LNCaP clone FGC (cell line): ENCODE data around the gene WDR41.

Source experiments
- DNase-seq: peaks from one replicate; pipeline ENCODE4 v3.0.0-alpha.2; 2011; ENCODE audit warnings: low read depth
- H3K4me3 ChIP-seq: 2 replicates; pipeline ENCODE4 v1.5.1; 2011; ENCODE audit warnings: mild to moderate bottlenecking, low read depth, low read length, control low read depth
- TF ChIP-seq, protein P1 (sequence below): IDR thresholded peaks from 2 replicates; pipeline ENCODE4 v1.5.1; 2012; ENCODE audit warnings: mild to moderate bottlenecking; ENCODE audit not compliant: control insufficient read depth, insufficient read depth; ENCODE audit errors: extremely low read depth

Gene WDR41

DNA sequence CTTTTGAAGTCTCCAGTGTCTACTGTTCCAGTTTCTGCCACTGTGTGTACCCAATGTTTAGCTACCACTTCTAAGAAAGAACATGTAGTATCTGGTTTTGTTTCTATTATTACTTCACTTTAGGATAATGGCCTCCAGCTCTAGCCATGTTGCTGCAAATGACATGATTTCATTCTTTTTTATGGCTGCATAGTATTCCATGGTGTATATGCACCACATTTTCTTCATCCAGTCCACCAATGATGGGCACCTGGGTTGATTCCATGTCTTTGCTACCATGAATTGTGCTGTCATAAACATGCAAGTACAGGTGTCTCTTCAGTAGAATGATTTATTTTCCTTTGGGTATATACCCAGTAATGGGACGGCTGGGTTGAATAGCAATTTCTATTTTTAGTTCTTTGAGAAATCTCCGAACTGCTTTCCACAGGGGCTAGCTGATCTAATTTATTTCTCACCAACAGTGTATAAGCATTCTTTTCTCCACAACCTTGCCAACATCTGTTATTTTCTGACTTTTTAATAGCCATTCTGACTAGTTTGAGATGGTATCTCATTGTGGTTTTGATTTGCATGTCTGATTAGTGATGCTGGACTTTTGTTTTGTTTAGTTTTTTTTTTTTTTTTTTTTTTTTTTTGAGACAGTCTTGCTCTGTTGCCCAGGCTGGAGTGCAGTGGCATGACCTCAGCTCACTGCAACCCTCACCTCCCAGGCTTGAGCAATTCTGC is 68.9 kb downstream of the WDR41 start:
- H3K4me3 ChIP-seq, result no peak overlapping the region
- no peak for DNase-seq
- TF ChIP-seq, protein P1, sequence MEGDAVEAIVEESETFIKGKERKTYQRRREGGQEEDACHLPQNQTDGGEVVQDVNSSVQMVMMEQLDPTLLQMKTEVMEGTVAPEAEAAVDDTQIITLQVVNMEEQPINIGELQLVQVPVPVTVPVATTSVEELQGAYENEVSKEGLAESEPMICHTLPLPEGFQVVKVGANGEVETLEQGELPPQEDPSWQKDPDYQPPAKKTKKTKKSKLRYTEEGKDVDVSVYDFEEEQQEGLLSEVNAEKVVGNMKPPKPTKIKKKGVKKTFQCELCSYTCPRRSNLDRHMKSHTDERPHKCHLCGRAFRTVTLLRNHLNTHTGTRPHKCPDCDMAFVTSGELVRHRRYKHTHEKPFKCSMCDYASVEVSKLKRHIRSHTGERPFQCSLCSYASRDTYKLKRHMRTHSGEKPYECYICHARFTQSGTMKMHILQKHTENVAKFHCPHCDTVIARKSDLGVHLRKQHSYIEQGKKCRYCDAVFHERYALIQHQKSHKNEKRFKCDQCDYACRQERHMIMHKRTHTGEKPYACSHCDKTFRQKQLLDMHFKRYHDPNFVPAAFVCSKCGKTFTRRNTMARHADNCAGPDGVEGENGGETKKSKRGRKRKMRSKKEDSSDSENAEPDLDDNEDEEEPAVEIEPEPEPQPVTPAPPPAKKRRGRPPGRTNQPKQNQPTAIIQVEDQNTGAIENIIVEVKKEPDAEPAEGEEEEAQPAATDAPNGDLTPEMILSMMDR, result no peak

DNA sequence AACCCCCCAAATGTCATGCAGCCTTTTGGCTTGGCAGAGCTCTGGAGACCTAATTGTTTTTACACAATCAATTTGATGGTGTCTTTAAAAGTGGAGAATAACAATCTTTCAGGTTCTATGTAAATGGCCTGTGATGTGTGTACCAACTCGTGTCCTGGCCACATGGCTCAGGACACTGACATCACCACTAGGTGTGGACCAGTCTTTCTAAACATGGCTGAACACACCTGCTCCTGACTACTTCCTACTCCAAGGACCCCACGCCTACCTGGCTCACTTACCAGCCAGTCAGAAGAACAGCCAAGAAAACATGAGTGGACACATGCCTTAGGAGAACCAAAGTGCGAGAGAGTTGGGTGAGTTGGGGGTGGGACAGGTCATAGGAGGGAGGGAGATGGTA is 71.2 kb downstream of the WDR41 start:
- TF ChIP-seq, protein P1, result no peak
- no peak for DNase-seq
- no peak overlapping the region for H3K4me3 ChIP-seq

DNA sequence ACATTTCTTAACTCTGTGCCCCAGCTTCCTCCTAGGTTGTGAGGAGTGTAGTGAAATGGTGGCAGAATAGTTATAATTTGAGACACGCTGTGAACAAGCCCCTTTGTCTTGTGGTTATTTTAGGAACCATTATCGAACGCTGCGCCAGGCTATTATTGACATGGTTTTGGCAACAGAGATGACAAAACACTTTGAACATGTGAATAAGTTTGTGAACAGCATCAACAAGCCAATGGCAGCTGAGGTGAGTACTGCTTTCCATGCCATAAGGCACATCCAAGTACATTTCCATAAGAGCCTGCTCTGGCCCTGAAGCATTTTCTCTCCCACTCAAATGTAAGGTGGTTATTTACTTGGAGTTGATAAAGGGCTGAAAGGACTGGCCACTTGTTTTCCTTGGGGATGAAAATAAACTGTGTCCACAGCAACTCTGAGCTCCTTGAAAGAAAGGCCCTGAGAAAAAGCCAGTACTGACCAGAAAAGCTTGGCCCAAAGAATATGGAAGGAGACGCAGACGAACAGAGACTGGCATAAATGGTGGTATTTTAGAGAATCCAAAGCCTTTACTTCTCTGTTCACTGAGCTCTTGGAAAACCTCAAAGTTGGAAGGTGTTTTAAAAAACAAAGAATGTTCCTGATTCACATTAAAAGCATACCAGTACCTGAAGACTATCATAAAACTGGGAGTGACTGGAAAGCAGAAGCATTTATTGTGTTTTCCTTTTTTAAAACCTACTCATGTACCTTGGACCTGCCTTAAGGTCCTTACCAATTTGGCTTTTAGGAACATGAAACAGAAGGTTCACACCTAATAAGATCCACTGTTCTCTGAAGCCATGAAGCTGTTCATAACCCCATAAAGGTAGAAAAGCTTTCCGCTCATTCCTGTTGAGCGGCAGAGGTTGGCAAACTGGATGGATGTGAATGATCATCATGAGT is 72.2 kb downstream of the WDR41 start:
- H3K4me3 ChIP-seq, result no peak overlapping the region
- no peak for DNase-seq
- TF ChIP-seq, protein P1, result no peak

DNA sequence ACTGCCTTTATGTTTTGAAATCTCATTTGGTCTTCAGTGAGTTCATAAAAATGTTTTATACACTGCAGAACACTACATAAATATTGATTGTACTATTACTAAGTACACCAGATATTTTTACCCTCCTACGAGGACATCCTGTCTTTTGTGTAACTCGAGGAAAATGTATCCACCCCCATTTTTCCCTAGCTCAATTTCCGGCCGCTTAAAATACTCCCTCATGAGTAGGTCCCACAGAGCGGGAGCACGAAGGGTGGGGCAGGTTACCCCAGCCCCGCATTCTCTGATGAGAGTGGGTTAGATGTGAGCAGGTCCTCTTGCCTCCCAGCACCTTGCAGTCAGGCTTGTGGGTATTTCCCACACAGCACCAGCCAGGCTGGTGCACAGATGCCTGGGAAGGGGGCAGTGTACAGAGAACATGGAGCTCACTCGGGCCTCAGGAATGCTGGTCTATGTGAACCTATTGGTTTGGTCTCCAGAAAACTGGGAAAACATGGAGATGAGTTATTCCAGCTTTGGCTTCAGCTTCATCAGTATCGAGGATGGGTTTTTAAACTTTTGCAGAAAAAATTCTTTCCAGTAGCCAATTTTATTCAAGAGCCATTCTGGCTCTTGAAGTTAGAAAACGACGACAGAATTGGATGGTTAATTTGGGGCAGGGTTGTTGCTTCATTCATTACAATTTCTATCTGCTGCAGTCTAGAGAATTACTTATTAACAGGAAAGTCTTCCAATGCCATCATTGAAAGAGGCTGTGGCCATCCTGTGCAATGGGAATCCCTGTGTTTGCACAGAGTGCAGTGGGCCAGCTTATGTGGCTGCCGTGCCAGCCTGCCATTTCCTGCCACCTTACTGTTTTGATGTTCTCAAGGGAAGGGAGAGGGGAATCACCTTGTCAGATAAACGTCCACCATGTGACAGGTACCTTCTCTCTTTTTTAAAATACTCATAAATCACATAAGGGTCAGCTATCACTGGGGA is 73.2 kb downstream of the WDR41 start:
- H3K4me3 ChIP-seq, result no peak overlapping the region
- no peak for DNase-seq
- TF ChIP-seq, protein P1, result no peak

DNA sequence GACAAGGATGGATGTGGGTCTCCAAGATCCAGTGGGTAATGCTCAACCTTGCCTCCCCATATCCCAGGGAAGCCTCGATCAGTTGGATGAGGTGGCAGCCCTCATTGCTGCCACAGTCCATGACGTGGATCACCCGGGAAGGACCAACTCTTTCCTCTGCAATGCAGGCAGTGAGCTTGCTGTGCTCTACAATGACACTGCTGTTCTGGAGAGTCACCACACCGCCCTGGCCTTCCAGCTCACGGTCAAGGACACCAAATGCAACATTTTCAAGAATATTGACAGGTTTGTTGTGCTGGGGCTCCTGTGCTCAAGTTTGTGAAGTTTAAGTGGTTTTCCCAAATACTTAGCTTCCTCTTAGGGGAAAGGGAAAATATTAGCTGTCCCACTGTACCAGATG is 74.0 kb downstream of the WDR41 start:
- TF ChIP-seq, protein P1, result no peak
- no peak for DNase-seq
- no peak overlapping the region for H3K4me3 ChIP-seq

DNA sequence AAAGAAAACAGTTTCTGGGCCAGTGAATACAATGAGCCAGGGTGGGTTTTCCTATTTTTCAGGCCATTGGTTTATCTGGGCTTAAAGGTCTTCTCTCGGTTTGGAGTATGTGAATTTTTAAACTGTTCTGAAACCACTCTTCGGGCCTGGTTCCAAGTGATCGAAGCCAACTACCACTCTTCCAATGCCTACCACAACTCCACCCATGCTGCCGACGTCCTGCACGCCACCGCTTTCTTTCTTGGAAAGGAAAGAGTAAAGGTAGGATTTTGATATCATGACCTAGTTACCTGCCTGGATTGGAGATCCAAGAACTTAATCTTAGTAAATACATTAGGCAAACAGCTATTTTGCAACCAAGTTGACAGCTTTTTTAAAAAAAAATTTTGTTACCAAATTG is 79.1 kb downstream of the WDR41 start:
- no peak overlapping the region for H3K4me3 ChIP-seq
- TF ChIP-seq, protein P1, result no peak
- DNase-seq, result no peak
